GM19035 (cell line): ENCODE results near the gene USP7.
A peak's percentile ranks its signal among the peaks of the same experiment; 100 is the strongest.

Experiments
- ATAC-seq: cut with Tn5 transposase; IDR thresholded peaks from one replicate; pipeline ENCODE4 v1.9.1; 2021; ENCODE audit not compliant: unreplicated experiment

The USP7 gene

GRCh38 chr16:8904018-8904430 is 59.7 kb downstream of the USP7 start:
- no peak for ATAC-seq

GRCh38 chr16:8903004-8903403 is 60.7 kb downstream of the USP7 start:
- ATAC-seq: no peak

DNA sequence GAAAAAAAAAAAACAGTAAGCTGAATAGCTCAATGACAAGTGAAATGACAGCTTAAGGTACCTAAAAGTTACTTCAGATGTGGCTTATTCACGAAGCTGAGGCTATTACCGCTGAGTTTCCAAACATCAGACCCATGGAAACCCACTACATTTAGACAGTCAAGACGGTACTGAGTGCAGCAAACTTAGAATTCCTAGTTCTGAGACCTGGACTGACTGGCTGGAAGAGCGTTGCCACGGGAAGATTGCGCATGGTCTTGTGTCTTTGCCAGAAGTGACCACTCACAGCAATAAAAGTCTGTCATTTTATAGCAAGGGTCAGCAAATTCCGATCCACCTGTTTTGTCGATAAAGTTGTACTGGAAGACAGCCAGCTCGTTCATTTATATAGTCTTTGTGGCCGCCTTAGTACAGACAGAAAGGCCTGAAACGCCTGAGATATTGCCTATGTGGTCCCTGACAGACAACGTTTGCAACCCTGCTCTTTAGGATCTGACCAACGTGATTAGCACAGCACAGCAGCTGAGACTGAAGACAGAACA is 62.3 kb downstream of the USP7 start:
- no peak for ATAC-seq

DNA sequence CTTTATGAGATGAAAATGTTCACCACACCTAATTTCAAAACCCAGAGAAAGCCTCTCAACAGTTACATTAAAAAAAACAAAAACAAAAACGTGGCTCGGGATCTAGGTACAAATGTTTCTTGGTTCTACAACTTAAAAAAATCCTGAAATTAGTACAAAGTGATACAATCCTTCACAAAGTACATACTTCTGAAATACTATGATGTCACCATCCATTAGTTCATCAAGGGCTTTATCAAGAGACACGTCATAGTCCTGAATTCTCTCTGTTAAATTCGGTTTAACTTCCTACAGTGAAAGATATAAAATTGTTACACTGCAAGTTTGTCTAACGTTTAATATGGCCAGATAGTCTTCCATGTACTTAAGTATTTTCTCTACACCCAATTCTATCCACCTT is 63.4 kb downstream of the USP7 start:
- ATAC-seq: no peak

GRCh38 chr16:8899709-8900317 is 63.9 kb downstream of the USP7 start:
- ATAC-seq: no peak

GRCh38 chr16:8898660-8899318 is 64.9 kb downstream of the USP7 start:
- ATAC-seq: no peak

DNA sequence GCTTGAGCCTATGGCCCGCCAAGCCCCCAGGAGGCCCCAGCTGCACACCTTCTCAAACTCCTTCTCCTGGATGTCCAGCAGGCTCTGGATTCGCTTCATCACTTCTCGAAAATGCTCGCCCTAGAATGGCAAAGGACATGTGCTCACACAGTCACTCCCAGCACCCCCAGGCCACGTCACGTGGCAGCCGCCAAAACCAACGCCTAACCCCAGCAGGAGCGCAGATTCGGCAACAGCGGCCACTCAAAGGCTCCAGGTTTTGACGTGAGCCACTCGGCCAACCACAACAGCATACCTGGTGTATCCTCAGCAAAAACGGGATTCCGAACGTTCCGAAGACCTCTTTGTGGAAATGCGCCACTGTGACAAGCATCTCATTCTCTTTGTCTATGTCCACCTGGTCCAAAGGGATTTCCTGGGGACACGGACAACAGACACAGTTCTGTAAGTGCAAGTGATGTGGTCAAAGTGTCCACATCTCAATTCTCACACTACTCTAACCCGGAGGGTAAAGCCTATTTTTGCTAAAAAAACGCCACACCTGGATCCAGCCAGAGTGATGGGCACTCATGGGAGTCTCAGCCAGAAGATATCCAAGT is 68.9 kb downstream of the USP7 start:
- no peak for ATAC-seq

DNA sequence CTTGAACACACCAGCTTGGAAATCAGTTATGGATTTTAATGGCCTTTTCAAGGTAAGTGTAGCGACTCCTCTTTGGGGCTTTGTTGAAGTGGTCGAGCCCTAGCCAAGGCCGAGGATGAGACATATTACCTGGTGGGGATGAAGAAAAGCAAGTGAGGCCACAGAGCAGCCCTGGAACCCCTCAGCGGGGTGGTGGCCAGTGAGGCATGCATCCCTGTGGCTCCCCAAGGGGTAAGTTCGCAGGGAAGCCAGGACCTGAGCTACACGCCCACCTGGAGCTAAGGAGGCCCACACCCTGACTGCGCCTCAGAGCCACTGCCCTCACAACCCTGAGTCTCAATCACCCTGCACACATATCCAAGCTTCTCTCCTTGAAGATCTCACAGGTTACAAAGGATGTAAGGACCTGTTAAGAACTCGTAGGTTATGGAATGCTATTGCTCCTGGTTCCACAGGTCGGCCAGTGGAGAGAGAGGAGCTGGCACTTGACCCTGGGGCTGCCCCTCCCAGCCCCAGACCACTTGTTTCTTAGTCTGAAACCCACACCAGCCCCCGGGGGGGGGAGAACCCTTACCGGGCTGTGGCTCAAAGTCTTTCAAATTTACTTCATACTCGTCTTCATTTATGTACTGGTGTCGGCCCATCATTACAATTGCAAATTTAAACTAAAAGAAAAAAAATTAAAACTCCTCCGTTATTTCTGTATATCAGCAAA is 69.6 kb downstream of the USP7 start:
- ATAC-seq: no peak

DNA sequence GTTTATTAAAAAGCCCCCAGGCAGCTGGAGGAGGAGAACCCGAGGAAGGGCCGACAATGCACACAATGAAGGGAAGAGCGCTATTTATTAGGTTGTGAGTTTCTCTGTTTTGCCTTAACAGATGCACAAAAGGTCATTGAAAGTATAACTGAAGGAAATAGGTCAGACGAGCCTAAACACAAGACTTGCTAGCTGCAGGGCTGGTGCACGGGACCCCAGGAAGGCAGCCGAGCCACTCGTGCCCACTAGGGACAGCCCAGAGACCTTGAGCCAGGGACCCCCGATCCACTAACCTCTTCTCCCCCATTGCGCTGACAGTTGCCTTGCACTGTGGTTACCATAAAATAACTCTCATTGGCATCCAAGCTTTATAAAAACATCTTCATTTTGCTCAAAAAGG is 70.3 kb downstream of the USP7 start:
- ATAC-seq: no peak

DNA sequence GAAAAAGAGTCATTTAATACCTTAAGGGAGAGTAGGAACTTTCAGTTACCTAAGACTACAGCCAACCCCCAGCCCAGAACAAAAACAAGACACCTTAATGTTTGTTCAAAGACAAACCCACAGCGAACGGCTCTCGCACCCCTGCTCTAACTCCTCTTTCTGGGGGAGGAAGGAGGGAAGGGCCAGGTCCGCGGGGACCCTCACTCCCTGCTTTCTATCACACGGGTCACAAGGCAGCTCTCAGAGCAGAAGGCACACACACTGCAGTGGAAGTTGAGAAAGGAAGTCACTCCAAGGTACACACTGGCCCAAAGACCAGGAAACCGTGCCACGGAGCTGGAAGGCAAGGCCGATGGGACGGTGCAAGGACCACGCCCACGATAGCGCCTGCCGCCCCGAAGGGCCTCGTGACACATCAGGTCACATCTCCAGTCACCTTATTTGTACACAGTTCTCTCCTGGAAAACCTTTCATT is 71.6 kb downstream of the USP7 start:
- peak; percentile 27 for ATAC-seq

DNA sequence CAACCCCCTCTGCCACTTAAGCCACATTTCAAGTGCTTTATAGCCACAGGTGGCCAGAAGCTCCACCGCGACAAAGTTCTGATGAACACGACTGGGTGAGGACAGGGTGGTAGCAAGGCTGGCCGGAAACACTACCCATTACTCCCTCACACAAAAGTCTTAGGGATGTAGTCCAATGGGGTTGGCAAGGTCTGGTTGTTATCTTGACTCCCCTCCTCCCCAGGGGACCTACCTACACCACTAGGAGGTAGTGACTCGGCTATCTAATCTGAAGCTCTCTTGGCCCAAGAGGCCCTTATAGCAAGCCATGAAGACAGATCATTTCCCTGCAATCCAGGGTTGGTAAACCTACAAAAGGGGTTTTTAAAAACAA is 73.2 kb downstream of the USP7 start:
- no peak for ATAC-seq

DNA sequence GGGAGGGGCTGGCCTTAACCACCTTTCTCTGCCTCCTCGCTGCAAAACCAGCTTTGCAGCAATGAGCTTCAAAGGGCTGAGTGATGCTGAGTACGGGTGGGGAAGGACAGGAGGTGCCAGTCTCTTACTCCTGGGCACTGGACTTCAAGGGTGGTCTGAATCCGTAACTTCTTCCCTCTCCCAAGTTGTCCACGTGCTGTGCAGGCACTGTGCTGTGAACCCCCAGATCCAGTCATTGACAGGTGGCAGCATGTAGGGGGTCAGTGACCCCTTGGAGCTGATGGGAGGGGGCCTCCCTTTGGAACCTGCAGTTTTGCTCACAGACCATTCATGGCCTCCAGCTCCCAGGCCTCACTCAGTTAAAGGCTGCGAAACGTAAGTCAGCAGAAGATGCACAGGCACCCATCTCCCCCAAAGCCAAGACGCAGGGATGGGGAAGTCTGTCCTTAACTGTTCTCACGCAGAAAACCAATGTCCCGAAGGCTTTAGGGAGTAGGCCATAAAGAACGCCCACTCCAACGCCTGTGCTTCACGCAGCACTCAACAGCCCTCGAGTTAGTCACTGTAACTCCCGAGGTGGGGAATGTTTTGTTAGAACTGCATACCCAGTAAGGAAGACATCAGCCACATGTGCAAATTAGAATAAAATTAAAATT is 73.7 kb downstream of the USP7 start:
- ATAC-seq: no peak

DNA sequence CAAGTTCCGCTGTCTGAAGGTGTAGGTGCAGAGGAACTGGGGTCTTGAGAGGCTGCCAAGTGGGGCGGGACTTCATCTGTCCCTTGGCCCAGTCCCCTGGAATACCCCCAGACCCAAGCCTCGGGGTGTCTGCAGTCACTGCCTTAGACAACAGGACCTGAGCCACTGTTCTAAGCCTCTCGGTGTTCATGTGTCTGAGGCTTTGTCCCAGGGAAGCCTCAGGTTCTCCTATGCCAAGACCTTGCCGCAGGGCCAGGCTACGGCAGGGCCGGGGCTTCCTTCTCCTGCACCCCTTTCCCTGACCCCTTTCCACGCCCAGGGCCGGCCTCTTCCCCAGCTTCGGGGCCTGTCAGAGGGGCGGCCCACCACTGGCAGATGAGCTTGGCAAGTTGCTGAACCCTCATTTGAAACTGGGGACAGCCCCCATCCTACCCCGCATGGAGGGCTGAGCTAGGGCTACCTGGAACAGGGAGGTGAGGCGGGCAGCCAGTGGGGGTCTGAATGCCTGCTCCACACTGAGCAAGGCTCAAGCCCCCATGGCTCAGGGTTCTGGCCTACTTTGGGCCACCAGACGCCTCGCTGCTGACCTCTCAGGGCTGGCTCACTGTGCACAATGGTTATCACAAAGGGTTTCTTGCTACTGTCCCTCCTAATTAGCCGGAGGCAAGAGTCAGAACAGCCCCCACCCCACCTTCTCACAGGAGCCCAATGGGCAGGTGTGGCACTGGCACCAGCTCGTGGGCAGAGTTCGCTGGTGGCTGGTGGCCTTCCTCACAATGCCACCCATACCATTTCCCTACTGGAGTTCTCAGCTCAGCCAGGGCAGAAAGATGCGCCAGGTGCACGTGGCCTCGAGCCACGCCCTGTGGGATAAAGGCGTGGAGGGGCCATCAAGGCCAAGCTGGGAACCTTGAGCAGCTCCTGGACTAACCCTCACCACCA is 74.5 kb downstream of the USP7 start:
- ATAC-seq: no peak

- ATAC-seq: no peak
Observed at GRCh38 chr16:8887952-8888560, 75.7 kb downstream of the USP7 start.

DNA sequence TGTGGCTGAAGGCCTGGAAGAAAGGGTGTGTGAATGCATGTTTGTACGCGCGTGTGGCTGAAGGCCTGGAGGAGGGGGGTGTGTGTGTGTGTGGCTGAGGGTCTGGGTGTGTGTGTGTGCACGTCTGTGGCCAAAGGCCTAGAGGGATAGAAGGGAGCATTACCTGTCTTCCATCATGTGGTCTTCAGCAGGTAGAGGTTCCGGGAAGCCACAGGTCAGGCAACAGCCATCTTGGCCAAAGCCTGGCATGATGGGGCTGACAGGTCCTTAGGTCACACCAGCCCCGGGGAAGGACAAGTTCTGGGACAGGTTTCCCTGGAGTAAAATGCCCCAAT is 76.3 kb downstream of the USP7 start:
- ATAC-seq: no peak

DNA sequence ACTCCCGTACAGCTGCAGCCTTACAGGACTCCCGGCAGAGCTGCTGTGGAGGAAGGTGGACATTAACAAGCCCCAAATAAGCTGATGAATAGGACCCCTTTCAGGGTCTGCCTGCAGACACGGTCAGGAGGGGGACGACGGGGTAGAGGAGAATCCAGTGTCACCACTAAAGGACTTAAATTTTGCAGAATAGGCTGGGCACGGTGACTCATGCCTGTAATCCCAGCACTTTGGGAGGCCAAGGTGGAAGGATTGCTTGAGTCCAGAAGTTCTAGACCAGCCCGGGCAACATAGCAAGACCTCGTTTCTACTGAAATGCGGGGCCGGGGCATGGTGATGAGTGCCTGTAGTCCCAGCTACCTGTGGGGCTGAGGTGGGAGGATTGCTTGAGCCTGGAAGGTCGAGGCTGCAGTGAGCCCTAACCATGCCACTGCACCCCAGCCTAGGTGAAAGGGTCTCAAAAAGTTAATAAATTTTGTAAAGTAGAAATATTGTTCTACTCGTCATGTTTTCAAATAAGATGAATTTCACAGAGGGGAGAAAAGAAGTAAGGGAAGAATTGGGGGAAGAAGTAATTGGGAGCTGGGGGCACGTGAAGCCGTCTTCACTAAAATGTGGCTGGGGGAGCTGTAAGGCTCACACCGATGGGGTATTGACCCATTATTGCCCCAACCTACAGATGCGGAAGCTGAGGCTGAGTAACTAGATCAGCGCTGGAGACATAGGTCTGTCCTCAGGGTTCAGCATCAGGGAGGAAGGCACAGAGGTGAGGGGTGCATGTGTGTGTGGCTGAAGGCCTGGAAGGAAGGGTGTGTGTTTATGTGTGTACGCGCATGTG is 76.9 kb downstream of the USP7 start:
- no peak for ATAC-seq

GRCh38 chr16:8885674-8886592 is 77.8 kb downstream of the USP7 start:
- no peak for ATAC-seq
